GM12891 (cell line): Measurements from ENCODE around the gene SAMD9L.

ENCODE experiments used
- POLR2A ChIP-seq: IDR thresholded peaks from 2 replicates; pipeline ENCODE4 v1.6.1; 2011; ENCODE audit warnings: low read depth, low read length, control low read depth
- POLR2AphosphoS5 ChIP-seq: IDR thresholded peaks from 2 replicates; pipeline ENCODE4 v1.6.1; 2011; ENCODE audit warnings: low read depth, low read length, control low read depth
- POU2F2 ChIP-seq: IDR thresholded peaks from 2 replicates; pipeline ENCODE4 v1.6.1; 2011; ENCODE audit warnings: low read depth, mild to moderate bottlenecking, control low read depth, low read length, moderate library complexity
- SPI1 ChIP-seq: IDR thresholded peaks from 2 replicates; pipeline ENCODE4 v1.6.1; 2011; ENCODE audit warnings: low read depth, low read length, control low read depth

DNA sequence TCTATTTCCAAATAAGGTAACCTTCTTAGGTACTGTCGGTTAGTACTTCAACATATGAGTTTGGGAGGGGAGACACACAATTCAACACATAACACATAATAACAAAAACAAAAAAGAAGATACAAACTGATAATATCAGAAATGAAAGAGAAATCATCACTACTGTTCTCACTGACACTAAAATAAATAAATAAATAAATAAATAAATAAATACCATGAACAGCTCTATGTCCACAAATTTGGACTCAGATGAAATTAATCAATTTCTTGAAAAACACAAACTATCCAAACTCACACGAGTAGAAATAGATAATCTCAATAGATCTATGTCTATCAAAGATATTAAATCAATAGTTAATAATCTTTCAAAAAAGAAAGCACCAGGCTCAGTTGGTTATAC lies 24.5 kb upstream of the SAMD9L start:
- TF ChIP-seq POLR2A (no peak), SPI1 (no peak), POLR2AphosphoS5 (no peak), POU2F2 (no peak)
